GM21576 (cell line): Measurements from ENCODE around the gene SEPTIN3.
A peak's percentile ranks its signal among the peaks of the same experiment; 100 is the strongest.
"Not testable (repeated sequence)": the region's sequence is repeated elsewhere in the genome, so short reads cannot be mapped to it uniquely, and the experiment has no call there.

Experiments
- ATAC-seq: cut with Tn5 transposase; IDR thresholded peaks from one replicate; pipeline ENCODE4 v1.9.1; 2021; ENCODE audit warnings: mild to moderate bottlenecking, moderate library complexity; ENCODE audit not compliant: unreplicated experiment

Gene SEPTIN3

DNA sequence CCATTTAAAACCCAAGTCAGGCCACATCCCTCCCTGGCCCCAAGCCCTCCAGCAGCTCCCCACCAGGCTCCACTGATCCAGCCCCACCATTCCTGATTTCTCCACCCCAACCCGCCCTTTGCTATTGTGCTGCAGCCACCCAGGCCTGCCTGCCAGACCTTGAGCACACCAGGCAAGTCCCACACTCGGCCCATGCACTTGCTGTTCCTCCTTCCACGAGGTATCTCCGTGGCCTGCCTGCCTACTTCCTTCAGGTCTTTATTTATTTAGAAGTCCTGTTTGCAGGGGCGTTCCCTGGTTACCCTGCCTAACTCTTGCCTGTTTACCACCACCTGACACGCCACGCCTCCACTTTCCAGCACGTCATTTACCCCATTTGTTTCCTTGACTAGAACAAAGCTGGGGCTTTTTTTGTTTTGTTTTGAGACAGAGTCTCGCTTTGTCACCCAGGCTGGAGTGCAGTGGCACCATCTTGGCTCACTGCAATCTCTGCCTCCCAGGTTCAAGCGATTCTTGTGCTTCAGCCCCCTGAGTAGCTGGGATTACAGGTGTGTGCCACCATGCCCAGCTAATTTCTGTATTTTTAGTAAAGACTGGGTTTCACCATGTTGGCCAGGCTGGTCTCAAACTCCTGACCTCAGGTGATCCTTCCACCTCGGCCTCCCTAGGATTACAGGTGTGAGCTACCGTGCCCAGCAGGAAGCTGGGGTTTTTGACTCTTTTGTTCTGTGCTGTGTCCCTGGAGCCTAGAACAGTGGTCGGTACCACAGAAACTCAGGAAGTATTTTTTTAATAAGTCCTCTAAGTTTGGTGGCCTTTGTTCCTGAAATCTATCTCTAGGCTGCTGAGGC is 29.0 kb upstream of the SEPTIN3 start:
- ATAC-seq = peak; percentile 48

DNA sequence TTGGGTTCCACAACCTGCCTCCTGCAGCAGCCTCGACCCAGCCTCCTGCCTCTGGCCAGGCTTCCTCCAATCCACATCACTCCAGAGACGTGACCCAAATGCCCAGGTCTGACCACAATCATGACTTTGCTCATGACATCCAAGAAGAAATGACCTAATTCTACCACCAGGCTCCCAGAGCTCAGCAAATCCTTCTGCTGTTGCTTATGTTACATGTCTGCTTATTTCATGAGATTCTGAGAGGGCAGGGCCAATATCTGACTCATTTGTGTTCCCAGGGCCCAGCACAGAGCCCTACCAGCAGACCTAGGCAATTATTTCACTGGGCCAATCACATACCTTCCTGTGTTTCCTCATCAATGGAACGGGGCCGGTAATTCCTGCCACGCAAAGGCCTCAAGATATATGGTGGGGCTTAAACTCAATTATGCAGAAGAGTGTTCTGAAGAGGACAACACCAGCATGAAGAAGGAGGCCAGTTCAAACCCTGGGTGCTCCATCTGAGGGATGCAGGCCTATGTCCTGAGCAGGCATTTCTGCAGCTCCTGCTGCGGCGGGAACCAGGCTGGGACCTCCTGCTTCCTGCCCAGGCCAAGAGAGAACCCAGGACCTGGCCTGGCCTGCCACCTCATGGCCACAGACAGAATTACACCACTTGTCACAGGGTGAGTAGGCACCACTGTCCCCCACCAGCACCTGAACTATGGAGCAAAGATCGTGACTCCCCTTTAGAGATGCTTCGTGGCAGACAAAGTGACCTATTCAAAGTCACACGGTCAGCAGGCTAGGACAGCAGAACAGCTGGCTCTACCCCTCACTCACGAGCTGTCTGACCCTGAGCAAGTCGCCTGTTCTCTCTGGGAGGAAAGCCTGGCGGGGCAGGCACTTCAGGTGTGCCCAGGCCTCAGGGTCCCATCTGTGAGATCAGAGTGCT is 28.1 kb upstream of the SEPTIN3 start:
- ATAC-seq = peak; percentile 32

DNA sequence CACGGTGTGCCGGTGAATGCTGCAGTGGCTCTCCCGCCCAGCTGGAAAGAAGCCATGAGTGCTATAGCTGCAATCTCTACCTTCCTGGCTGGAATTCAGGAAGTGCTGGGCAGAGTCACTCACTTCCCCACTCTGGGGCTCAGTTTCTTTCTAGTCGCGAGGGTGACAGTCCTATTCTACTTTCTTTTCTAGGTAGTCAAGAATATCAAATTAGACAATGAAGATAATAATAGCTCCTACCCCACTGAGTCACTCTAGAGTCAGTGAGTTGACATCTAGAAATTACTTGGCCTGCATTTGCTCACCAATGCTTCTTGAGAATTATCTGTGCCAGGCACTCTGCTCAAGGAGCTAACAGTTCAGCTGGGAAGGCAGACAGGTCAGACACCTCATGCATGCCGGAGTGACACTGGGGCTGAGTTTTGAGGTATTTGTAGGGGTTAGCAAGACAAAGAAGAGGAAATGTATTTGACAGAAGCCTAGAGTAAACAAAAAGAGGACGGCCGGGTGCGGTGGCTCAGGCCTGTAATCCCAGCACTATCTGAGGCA is 25.5 kb upstream of the SEPTIN3 start:
- ATAC-seq = no peak

DNA sequence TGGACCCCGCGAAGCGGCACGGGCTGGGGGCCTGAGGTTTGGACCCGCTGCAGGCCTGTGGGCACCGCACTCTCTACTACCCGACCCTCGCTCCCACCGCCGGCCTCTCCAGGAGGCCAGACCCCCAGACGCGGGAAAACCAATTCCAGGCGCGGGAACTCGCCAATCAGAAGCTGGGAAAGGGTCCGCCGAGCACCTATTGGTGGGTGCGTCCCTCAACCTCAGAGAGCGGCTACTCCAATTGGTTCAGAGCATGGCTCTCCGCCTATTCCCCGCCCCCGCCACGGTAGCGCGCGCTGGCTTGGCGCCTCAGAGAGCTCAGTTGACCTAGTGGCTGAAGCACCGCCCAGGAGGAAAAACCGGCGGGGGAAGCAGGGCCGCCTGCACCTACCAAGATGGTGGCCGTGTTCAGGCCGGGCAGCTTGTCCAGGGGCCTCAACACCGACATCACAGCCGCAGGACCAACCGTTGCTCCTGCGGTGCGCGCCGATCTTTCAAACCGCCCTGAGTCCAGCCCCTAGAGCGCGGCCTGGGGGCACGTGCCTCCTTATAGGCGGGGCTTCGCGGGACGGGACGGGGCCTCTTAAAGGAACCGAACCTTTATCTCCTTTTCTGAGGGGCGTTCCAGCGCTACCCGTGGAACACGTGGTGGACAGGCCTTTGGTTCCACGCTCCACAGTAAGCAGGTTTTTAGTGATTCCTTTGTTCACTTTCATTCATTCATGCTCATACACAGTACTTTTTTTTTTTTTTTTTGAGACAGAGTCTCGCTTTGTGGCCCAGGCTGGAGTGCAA is 22.4 kb upstream of the SEPTIN3 start, which contains the start of gene CENPM:
TSS of gene CENPM (minus strand) at position 524 of the 795 bp plus-strand sequence. CDS start at position 448, 76 bp downstream.
- ATAC-seq = peak; percentile 76

DNA sequence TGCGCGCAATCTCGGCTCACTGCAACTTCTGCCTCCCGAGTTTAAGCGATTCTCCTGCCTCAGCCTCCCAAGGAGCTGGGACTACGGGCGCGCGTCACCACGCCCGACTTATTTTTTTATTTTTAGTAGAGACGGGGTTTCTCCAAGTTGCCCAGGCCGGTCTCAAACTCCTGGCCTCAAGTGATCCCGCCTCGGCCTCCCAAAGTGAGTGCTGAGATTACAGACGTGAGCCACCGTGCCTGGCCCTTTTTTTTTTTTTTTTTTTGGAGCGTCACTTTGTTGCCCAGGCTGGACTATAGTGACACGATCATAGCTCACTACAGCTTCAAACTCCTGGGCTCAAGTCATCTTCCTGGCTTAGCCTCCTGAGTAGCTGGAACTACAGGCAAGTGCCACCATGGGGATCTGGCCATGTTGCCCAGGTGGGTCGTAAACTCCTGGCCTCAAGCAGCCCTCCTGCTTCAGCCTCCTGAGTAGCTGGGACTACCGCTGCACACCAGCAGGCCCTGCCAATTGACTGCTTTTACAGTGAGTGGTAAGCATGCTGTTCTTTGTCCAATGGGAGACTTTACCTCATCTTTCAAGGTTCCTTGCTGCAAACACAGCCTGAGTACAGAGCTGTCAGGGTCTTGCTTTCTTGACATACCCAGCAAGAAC is 21.7 kb upstream of the SEPTIN3 start:
- ATAC-seq = no peak

DNA sequence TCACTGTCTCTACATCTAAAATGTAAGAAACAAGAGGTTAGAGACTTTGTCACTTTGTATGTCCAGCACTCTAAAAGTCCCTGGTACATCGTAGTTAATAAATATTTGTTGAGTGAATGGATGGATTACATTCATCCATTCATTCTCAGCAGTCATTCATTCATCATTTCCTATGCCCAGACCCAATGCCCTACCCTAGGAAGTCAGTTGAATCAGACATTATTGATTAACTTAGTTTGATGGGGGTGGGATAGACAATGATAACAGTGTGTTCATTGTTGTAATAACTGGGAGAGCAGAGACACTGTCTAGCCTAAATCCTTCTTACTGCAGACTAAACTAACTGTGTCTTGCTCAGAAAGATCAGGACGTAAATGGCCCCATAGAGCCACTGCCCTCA is 21.1 kb upstream of the SEPTIN3 start:
- ATAC-seq = no peak

DNA sequence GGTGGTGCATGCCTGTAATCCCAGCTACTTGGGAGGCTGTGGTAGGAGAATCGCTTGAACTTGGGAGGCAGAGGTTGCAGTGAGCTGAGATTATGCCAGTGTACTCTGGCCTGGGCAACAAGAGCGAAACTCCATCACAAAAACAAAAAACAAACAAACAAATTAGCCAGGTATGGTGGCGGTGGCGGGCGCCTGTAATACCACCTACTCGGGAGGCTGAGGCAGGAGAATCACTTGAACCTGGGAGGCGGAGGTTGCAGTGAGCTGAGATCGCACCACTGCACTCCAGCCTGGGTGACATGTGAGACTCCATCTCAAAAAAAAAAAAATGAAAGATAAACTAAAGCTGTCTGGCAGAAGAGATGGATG is 20.3 kb upstream of the SEPTIN3 start:
- not testable (repeated sequence) for ATAC-seq

DNA sequence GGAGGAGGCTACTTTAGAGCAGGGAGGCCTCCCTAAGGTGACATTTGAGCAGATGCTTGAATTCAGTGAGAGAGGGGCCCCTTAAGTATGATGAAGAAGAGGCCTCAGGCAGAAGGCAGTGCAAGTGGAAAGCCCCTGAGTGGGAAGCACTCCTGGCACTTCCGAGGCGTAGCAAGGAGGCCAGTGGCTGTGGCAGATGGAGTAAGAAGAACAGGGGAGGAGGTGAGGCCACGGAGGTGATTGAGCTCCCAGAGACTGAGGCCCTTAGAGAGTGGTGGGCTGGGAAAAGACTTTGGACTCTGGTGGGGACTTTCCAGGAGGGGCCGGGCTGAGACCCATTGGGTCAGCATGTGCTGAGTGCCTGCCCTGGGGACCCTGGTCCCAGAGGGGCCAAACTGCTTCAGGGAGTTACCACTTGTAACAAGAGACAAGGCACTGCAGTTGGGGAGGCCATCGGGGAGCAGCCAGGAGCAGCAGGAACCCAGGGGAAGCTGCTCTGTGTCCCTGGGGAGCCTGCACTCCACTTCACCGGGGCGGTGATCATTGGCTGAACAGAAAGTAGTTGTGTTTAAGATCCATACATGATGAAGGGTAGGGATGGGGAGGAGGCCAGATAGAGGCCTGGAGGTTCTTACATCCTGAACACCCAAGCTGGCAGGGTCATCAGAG is 19.8 kb upstream of the SEPTIN3 start:
- no peak for ATAC-seq

DNA sequence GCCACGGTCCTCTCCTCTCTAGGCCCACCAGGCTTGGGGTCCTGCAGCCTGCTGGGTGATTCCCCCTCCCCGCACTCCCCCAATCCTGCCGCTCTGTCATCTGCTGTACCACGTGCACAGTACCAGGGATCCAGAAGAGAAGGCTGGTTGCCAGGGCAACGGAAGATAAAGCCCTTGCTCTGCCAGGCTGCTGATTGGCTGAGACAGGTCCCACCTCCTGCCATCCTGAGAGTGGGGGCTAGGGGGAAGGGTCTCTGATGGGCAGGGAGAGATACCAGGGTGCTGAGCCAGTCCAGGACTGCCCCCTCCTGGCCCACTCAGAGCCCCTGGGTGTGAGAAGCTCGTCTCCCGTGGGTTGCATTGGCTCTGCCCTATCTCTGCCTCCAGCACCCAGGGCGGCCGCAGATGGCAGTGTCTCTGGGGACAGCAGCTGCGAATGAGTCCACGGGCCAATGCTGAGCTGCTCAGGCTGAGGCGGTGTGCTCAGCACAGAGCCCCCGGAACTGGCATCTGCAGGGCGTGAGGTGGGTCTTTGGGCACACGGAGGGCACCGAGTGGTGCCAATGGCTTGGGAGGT is 17.3 kb upstream of the SEPTIN3 start, which contains the start of gene SMIM45:
TSS of gene SMIM45 (plus strand) at position 253 of the 577 bp plus-strand sequence.
- ATAC-seq = no peak

DNA sequence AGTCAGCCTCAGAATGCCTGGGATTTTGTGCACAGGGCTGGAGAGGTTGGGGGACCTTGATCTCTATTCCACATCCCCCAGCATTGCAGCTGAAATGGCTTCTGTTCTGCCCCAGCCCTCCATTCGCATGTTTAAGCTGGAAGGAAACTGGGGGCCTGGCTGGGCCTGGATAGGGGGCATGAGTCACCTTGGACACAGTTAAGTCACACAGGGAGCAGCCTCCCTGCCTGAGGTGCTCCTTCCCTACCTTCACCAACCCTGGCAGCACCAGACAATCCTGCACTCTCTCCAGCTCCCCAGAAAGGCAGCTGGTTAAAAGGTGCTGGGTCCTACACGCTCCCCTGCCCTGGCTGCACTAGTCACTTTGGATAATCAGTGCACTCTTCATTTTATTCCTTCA is 16.5 kb upstream of the SEPTIN3 start:
- no peak for ATAC-seq

DNA sequence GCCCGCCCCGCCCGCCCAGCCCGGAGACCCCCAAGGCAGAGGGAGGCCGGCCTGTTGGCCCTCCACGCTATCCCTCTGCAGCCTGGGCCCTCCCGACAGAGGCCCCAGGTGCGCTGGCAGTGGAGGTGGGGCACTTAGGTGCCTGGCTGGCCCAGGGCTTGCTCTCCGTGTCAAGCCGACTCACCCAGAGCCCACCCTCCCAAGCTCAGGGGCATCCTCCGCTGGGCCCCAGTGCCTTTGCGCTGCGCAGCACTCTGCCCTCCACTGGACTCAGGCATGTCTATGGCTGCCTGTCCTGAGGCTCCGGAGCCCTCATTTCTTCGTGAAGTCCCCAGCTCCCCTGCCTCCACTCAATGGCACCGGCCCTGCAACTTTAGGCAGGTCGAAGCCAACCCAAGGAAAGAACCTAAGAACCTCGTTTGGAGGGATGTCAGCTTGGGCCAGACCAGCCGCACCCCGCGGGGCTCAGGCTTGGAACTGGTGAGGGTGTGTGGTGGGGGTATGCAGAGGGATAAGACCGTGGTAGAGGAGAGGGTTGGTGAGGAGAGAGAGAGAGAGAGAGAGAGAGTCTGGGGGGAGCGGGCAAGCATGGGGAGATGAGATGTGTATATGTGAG is 11.2 kb upstream of the SEPTIN3 start:
- ATAC-seq = no peak

DNA sequence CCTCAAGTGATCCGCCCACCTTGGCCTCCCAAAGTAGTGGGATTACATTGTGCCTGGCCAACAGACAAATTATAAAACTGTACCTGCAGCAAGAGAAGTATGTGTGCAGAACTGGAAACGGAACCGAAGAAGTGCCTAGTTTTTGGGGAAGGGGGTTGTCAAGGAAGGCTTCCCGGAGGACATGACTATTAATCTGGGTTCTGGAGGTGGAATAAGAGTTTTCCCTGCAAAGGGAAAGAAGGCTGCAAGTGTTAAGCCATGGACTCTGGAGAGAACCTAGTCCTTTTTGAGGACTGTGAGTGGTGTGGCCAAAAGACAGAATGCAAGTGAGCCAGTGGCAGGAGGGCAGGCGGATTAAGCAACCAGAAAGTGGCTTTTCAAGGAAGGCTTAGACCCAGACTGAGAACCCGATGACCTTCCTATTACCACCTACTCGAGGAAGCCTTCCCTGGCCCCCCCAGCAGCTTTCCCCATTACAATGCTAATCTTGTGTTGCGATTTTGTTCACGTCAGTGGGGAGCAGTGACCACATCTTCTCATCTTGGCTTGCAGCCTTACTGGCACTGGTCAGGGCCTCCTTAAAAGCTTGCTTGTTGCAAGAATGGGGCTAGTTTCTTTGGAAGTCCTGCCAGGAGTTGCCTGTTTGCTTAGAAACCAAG is 5.7 kb upstream of the SEPTIN3 start:
- no peak for ATAC-seq

DNA sequence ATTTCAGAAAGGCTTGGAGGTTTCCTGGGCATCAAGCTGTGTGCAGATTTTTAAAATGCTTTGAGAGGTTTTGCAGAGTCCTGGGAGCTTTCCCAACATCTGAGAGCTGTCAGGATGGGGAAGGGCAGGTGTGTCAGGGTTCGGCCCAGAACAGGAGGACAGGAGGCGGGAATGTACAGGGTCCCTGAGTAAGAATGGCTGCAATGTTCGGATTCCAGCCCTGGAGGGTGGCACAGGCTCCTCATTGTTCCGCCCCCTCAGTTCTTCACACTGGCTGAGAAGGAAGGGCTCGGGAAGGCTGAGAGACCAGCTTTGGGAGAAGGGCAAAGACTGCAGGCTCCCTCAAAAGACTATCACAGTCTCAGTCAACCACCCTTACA is 5.1 kb upstream of the SEPTIN3 start:
- ATAC-seq = no peak

DNA sequence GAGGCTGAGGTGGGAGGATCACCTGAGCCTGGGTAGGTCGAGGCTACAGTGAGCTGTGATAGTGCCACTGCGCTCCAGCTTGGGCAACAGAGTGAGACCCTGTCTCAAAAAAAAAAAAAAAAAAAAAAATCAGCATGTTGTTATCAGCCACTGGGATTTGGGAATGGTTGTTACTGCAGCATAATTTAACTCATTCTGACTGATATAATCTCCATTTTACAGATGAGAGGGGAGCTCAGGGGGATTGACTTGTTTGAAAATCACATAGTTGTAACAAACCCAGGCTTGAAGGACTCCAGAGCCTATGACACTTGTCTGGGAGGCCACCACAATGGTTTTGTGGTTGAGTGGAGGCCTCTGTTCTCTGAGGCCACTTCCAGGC is 3.0 kb upstream of the SEPTIN3 start:
- no peak for ATAC-seq

DNA sequence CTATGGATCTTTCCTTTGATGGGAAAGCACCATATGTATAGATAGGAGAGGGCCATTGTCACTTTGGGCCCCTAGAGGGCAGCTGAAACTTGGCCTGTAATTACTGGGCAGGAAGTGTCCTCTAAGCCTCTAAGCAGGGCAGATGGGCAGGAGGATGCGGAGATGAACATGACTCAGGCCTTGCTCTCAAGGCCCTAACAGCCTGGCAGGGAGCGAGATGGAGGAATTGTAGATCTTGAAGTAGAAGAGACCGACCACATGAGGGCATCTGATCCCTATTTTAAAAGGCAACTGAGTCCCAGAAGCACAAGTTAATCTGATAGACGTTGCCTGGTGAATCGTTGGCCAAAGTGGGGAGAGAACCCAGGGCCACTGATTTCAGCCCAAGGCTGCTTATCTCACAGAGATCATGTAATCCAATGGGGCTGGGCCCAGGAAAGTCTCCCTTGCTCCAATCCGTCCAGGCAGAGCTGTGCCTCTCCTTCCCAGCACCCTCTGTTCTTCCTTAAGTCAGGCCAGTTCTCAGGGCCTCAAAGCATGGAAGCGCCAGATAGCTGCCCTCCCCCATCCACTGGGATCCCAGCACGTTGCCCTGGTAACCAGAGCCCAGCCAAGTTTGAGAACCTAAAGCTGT is 2.5 kb upstream of the SEPTIN3 start:
- ATAC-seq = no peak

DNA sequence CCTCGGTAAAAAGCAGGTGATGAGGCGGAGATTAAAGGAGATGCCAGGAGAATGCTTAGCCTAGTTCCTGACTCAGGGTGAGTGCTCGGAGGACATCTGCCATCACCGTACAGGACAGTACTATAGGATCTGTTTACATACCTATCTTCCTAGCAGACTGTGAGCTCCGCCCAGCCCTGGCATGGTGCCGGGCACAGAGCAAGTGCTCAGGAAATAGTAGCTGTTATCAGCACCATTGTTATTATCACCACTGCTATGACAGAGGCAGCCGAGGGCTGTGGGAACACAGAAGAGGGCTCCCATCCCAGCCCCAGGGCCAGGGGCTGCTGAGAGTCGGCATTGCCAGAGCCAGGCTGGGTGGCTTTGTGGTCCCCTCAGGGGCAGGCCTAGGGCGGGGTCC is 642 bp upstream of the SEPTIN3 start:
- ATAC-seq = no peak

DNA sequence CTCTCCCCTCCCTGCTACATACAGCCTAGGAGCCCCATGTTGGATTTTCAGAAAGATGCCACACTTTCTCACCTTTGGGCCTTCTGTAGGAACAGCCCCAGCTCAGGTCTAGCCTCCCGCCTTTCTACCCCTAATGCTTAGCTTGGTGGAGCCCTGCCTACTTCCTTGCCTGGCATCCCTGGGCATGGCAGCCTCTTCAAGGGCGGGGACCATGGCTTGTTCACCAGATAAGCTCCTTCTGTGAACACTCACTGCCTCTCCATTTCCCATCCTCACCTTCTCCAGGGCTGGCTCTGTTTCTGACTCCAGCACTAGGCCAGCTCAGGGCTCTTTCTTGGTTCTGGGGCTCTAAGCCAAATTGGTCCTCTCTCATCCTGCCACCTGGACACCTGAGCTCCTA is 1.4 kb downstream of the SEPTIN3 start:
- ATAC-seq = no peak

DNA sequence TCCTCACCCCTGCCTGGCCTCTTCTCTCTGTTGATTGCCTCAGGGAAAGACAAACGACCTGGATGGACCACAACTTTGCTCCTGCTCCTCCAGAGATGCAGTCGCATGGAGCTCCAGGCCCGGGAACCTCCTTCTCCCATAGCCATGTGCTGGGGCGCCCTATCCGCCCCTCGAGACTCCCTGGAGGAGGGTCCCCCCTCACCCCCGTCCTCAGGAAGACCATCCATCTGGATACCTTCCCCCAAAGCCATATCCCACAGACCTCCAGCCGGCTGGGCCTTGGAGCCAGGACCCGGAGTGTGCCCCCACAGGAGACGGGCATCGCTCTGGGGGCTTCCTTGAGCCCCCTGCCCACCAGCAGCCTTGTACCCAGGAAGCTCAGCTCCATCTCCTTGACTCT is 2.2 kb downstream of the SEPTIN3 start:
- ATAC-seq = no peak
